OCI-LY1 (cell line): ENCODE data around the gene ATP9B.

Source experiments
- H2AFZ ChIP-seq: fragments of 200-600 bp; sonication (generic), shearing (Covaris generic); 2 replicates; pipeline ENCODE4 v1.6.0; 2014; ENCODE audit warnings: antibody characterized with exemption, mild to moderate bottlenecking, low read length
- H3F3A ChIP-seq: fragments of 200-600 bp; sonication (generic), shearing (Covaris generic); 2 replicates; pipeline ENCODE4 v1.6.0; 2014; ENCODE audit warnings: mild to moderate bottlenecking, antibody characterized with exemption, low read length, moderate library complexity; ENCODE audit not compliant: insufficient read depth
- H3K27ac ChIP-seq: fragments of 200-600 bp; sonication (generic); 2 replicates; pipeline ENCODE4 v1.5.1; 2014; ENCODE audit warnings: low read length, mixed run types, mild to moderate bottlenecking, low read depth; ENCODE audit not compliant: poor library complexity, severe bottlenecking
- H3K27me3 ChIP-seq: fragments of 200-600 bp; sonication (generic); 2 replicates; pipeline ENCODE4 v1.6.0; 2014; ENCODE audit warnings: antibody characterized with exemption, mild to moderate bottlenecking, low read length, moderate library complexity; ENCODE audit not compliant: insufficient read depth
- H3K36me3 ChIP-seq: fragments of 200-600 bp; sonication (generic); 2 replicates; pipeline ENCODE4 v1.6.1; 2014; ENCODE audit warnings: mild to moderate bottlenecking, antibody characterized with exemption, low read length, moderate library complexity, mixed read lengths; ENCODE audit not compliant: insufficient read depth
- H3K4me1 ChIP-seq: fragments of 200-600 bp; sonication (generic); 2 replicates; pipeline ENCODE4 v1.5.1; 2014; ENCODE audit warnings: mild to moderate bottlenecking, low read length, moderate library complexity; ENCODE audit not compliant: insufficient read depth, severe bottlenecking
- H3K4me2 ChIP-seq: fragments of 200-600 bp; sonication (generic), shearing (Covaris generic); 2 replicates; pipeline ENCODE4 v1.6.1; 2014; ENCODE audit warnings: low read length
- H3K4me3 ChIP-seq: fragments of 200-600 bp; sonication (generic); 2 replicates; pipeline ENCODE4 v1.5.1; 2014; ENCODE audit warnings: low read length, low read depth, mild to moderate bottlenecking, mixed read lengths; ENCODE audit not compliant: poor library complexity, severe bottlenecking
- H3K79me2 ChIP-seq: fragments of 200-600 bp; shearing (Covaris generic); 2 replicates; pipeline ENCODE4 v1.6.1; 2016; ENCODE audit warnings: mixed run types, low read length, mixed read lengths; ENCODE audit not compliant: insufficient read depth
- H3K9ac ChIP-seq: fragments of 200-600 bp; sonication (generic), shearing (Covaris generic); 2 replicates; pipeline ENCODE4 v1.6.1; 2014; ENCODE audit warnings: mild to moderate bottlenecking, low read length, mixed read lengths
- H3K9me2 ChIP-seq: fragments of 200-600 bp; sonication (generic), shearing (Covaris generic); 2 replicates; pipeline ENCODE4 v1.6.1; 2014; ENCODE audit warnings: low read depth, mild to moderate bottlenecking, low read length, mixed read lengths
- H3K9me3 ChIP-seq: fragments of 200-600 bp; shearing (Covaris generic); 2 replicates; pipeline ENCODE4 v1.6.1; 2014; ENCODE audit warnings: low read length, mixed read lengths
- H4K20me1 ChIP-seq: fragments of 200-600 bp; sonication (generic), shearing (Covaris generic); 2 replicates; pipeline ENCODE4 v1.6.0; 2016; ENCODE audit warnings: mild to moderate bottlenecking, low read length; ENCODE audit not compliant: insufficient read depth
- EZH2 ChIP-seq: fragments of 200-600 bp; sonication (generic), shearing (Covaris generic); IDR thresholded peaks from 2 replicates; pipeline ENCODE4 v1.8.0; 2017; ENCODE audit warnings: borderline replicate concordance, mixed run types, mild to moderate bottlenecking, antibody characterized with exemption, low read length, moderate library complexity, mixed read lengths
- TF ChIP-seq, protein P1 (sequence below): fragments of 200-600 bp; sonication (generic), shearing (Covaris generic); IDR thresholded peaks from 2 replicates; pipeline ENCODE4 v1.5.1; 2017; ENCODE audit warnings: mild to moderate bottlenecking, antibody characterized with exemption, low read length, moderate library complexity, mixed read lengths

ATP9B gene

GRCh38 chr18:79164706-79165105 is 95.5 kb downstream of the ATP9B start:
- peaks cover 36% of the 10 kb centered on the region for H3K36me3 ChIP-seq
- no peak overlapping the region for H3K9ac ChIP-seq
- TF ChIP-seq, protein P1, sequence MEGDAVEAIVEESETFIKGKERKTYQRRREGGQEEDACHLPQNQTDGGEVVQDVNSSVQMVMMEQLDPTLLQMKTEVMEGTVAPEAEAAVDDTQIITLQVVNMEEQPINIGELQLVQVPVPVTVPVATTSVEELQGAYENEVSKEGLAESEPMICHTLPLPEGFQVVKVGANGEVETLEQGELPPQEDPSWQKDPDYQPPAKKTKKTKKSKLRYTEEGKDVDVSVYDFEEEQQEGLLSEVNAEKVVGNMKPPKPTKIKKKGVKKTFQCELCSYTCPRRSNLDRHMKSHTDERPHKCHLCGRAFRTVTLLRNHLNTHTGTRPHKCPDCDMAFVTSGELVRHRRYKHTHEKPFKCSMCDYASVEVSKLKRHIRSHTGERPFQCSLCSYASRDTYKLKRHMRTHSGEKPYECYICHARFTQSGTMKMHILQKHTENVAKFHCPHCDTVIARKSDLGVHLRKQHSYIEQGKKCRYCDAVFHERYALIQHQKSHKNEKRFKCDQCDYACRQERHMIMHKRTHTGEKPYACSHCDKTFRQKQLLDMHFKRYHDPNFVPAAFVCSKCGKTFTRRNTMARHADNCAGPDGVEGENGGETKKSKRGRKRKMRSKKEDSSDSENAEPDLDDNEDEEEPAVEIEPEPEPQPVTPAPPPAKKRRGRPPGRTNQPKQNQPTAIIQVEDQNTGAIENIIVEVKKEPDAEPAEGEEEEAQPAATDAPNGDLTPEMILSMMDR, result no peak
- TF ChIP-seq EZH2, result no peak
- no peak overlapping the region for H3K27ac ChIP-seq
- H3K4me2 ChIP-seq, result no peak overlapping the region
- H2AFZ ChIP-seq, result no peak overlapping the region
- no peaks in the 10 kb centered on the region for H3F3A ChIP-seq
- no peaks in the 10 kb centered on the region for H3K27me3 ChIP-seq
- no peaks in the 10 kb centered on the region for H3K4me1 ChIP-seq
- H3K9me2 ChIP-seq, result no peaks in the 10 kb centered on the region
- H3K79me2 ChIP-seq, result no peaks in the 10 kb centered on the region
- H3K4me3 ChIP-seq, result no peak overlapping the region
- H3K9me3 ChIP-seq, result no peaks in the 10 kb centered on the region
- no peaks in the 10 kb centered on the region for H4K20me1 ChIP-seq

GRCh38 chr18:79166702-79167101 is 97.5 kb downstream of the ATP9B start:
- no peak overlapping the region for H3K4me3 ChIP-seq
- no peak overlapping the region for H3K4me2 ChIP-seq
- H3K9me2 ChIP-seq, result no peaks in the 10 kb centered on the region
- H4K20me1 ChIP-seq, result no peaks in the 10 kb centered on the region
- H3K27me3 ChIP-seq, result no peaks in the 10 kb centered on the region
- no peaks in the 10 kb centered on the region for H3F3A ChIP-seq
- no peaks in the 10 kb centered on the region for H3K79me2 ChIP-seq
- no peak overlapping the region for H3K9ac ChIP-seq
- TF ChIP-seq EZH2, result no peak
- TF ChIP-seq, protein P1, result no peak
- peaks cover 33% of the 10 kb centered on the region for H3K36me3 ChIP-seq
- no peak overlapping the region for H3K27ac ChIP-seq
- H2AFZ ChIP-seq, result no peak overlapping the region
- no peaks in the 10 kb centered on the region for H3K9me3 ChIP-seq
- no peaks in the 10 kb centered on the region for H3K4me1 ChIP-seq

DNA sequence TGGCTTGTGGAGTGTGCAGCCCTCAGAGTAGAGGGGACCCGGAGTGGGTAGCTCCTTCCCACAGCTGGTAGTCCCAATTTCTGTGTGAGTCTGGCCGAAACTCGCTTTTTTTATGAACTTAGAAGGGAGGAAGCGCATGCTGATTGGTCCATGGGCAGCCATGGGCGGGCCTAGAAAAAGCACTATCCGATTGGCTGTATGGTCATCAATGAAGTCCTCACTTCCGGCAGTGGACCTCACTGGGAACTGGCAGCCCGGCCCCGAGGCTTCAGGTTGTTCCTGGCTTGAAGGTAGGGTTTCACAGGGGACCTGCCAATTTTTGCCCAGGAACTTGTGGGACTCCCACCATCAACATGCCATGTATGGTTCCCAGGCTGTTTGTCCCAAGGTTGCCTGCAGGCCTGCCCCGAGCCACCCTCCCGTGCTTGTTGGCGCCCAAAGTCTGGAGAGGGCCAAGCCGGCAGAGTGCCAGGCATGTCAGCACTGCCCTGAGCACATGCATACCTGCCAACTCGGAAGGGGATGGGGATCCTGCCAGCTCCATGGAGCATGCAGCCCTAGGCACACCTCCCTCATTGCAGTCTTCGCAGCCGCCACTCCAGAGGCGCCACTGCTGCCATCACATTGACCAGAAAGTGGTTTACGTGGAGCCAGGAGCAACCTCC is 98.5 kb downstream of the ATP9B start:
- Histone ChIP-seq H3F3A (no peaks in the 10 kb centered on the region), H3K9me3 (no peaks in the 10 kb centered on the region), H3K79me2 (no peaks in the 10 kb centered on the region), H3K4me3 (no peak overlapping the region), H3K27ac (no peak overlapping the region), H3K4me1 (no peaks in the 10 kb centered on the region), H3K27me3 (no peaks in the 10 kb centered on the region), H3K36me3 (peaks cover 27% of the 10 kb centered on the region), H3K9me2 (no peaks in the 10 kb centered on the region), H2AFZ (no peak overlapping the region), H3K4me2 (no peak overlapping the region), H3K9ac (no peak overlapping the region), H4K20me1 (no peaks in the 10 kb centered on the region)
- no peak for TF ChIP-seq EZH2
- TF ChIP-seq, protein P1, result no peak
